Measurements from ENCODE around the gene BABAM1.
"Not testable (repeated sequence)": the region's sequence is repeated elsewhere in the genome, so short reads cannot be mapped to it uniquely, and the experiment has no call there.

Gene BABAM1

DNA sequence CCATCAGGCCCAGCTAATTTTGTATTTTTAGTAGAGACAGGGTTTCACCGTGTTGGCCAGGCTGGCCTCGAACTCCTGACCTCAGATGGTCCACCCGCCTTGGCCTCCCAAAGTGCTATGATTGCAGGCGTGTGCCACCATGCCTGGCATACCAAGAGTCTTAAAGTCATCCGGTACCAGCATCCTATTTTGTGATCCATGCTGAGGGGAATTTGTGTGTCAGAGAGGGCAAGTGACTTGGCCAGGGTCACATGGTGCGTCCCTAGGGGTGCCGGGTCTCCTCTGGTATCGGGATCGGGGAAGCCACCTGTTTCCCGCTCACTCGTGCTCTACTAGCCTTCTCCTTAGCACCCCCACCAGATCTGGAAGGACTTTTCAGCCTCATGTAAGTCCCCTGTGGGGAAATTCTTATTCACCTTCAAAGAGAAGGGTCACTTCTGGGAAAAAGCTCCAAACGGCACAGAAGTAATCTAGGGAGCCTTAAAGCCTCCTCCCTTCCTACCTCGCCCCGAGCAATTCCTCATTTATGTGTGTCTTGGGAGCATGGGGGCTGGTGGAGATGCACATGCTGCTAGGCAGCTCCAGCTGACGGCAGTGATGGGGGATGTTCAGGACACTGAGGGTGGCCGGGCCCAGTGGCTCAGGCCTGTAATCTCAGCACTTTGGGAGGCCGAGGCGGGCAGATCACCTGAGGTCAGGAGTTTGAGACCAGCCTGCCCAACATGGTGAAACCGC is 8.4 kb downstream of the BABAM1 start:
- DNase-seq, result no peak

DNA sequence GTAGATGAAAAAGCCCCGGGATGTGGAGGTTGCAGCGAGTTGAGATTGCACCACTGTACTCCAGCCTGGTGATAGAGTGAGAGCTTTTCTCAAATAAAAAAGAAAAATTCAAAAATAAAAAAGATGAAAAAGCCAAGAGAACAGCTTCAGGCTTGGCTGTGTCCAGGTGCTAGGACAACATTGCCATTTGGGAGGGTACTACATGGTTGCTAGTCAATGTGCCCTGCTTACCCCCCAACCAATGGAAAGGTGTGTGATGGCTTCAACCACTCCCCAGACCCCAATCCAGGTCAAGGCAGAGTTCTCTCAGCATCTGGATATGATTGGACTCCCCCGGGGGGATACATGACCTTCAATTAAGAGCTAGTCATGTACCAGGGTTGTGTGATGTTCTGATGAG is 12.2 kb downstream of the BABAM1 start:
- no peak for DNase-seq

DNA sequence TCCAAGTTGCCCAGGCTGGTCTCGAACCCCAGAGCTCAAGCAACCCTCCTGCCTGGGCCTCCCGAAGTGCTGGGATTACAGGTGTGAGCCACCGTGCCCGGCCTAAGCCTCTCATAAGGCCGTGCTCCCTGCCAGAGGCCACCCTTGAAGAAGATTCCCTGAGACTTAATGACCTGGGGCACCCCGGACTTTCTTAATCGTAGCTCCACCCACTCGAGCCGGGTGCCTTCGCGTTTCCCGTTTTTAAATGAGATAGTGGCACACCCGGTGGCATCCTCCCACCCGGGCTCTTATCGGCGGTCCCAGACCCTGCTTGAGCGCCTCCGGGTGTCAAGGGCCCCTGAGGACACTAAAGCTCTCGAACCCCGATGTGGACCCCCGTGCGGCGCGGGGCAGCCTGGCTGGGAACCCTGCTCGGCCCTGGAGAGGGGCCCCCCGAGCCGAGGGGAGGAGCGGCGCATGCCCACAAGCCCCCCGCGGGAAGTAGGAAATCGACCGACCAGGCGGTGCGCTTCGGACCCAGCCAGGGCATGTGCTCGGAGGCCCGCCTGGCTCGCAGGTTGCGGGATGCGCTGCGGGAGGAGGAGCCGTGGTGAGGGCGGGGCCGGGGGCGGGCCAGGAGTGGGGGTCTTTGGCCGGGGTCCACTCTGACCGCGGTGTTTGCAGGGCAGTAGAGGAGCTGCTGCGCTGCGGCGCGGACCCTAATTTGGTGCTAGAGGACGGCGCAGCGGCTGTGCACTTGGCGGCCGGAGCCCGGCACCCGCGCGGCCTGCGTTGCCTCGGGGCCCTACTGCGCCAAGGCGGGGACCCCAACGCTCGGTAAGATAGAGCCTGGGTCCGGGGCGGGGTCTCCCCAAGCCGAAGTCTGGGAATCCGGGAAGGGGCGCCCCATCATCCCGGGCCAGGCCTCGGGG is 14.4 kb downstream of the BABAM1 start, which contains the start of gene ANKLE1:
Gene ANKLE1, plus strand, starts transcription at position 511 of the 914 bp plus-strand sequence. Its CDS starts 20 bp downstream, at position 531.
- DNase-seq, result peak; percentile 98

DNA sequence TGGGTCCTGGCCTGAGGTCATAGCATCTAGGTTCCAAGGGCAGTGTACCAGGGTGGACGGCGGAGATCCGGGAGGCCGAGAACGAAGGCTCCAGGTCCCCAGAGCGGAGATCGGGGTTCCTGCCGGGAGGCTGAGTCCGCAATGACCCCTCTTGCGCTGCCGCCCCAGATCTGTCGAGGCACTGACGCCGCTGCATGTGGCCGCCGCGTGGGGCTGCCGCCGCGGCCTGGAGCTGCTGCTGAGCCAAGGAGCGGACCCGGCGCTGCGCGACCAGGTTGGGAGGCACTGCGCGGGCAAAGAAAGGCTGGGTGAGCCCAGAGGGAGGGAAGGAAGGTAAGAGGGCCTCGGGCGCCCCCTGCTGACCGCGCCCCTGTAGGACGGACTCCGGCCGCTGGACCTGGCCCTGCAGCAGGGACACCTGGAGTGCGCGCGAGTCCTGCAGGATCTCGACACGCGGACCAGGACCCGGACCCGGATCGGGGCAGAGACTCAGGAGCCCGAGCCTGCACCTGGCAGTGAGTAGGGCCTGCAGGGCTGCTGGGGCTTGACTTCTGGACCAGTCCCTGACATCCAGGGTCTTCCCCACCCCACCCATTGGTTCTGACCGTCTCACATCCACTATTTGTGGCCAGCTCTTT is 15.4 kb downstream of the BABAM1 start:
- peak; percentile 88 for DNase-seq

DNA sequence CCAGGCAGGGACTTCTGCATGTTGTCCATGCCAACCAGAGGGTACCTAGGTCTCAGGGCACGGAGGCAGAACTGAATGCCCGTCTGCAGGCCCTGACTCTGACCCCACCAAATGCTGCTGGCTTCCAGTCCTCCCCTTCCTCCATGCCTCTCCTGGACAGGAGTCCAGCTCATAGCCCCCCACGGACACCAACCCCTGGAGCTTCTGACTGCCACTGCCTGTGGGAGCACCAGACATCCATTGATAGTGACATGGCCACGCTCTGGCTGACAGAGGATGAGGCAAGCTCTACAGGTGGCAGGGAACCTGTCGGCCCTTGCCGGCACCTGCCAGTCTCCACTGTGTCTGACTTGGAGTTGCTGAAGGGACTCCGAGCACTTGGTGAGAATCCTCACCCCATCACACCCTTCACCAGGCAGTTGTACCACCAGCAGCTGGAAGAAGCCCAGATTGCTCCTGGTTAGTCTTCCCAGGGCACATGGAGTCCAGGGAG is 16.3 kb downstream of the BABAM1 start:
- no peak for DNase-seq

DNA sequence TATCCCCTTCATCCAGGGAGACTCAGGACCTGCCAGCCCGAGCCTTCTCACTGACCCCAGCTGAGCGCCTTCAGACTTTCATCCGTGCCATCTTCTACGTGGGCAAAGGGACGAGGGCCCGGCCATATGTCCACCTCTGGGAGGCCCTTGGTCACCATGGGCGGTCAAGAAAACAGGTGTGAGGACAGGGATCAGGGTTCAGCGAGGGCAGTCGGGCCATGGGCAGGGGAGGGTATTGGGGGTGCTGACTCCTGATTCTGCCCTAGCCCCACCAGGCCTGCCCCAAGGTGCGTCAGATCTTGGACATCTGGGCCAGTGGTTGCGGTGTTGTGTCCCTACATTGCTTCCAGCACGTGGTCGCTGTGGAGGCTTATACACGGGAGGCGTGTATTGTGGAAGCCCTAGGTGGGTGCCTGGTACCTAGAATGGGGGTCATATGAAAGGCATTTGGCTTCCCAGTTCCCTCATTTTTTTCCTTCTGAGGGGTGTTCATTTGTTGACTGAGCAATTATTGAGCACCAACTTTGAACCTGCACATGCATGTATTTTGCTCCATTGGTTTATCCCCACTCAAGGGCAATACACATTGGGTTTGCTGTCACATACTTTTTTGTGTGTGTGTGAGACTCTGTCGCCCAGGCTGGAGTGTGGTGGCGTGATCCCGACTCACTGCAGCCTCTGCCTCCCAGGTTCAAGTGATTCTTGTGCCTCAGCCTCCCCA is 18.3 kb downstream of the BABAM1 start:
- no peak for DNase-seq

DNA sequence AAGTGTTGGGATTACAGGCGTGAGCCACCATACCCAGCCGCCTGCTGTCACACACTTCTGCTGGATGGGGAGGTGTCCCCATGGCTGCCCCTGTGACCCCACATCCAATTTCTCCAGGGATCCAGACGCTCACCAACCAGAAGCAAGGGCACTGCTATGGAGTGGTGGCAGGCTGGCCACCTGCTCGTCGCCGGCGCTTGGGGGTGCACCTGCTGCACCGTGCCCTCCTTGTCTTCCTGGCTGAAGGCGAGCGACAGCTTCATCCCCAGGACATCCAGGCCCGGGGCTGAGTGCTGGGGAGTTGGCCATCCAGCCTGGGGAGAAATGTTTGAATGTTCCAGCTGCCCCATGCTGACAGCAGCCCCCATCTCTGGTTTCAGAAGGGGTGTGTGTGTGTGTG is 19.0 kb downstream of the BABAM1 start:
- no peak for DNase-seq

DNA sequence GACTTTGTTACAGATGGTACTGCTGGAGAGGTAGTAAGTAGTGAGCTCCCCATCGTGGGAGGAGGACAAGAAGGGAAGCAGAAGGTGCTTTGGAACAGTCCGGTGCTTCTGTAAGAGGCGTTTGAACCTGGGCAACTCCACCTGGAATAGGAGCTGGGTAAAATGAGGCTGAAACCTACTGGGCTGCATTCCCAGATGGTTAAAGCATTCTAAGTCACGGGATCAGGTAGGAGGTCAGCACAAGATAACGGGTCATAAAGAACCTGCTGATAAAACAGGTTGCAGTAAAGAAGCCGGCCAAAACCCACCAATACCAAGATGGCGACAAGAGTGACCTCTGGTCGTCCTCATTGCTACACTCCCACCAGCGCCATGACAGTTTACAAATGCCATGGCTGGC is 19.5 kb downstream of the BABAM1 start:
- DNase-seq, result no peak

DNA sequence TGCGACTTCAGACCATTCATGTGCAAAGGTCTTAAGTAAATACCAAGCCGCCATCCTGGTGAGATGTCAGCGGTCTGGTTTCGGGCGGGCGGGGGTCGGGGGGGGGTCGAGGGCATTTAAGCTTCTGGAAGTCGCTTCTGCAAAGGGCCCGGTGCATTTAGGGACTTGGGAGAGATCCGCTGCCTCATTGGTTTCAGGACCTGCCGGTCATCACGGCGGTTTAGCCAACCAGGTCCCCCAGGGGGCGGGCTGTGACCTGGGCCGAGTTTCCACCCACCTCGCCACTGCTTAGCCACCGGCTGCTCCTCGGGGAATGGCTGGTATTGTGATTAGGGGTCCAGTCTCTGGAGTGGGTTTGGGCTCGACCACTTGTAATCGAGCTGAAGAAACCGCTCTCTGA is 22.2 kb downstream of the BABAM1 start:
- DNase-seq, result peak; percentile 90

DNA sequence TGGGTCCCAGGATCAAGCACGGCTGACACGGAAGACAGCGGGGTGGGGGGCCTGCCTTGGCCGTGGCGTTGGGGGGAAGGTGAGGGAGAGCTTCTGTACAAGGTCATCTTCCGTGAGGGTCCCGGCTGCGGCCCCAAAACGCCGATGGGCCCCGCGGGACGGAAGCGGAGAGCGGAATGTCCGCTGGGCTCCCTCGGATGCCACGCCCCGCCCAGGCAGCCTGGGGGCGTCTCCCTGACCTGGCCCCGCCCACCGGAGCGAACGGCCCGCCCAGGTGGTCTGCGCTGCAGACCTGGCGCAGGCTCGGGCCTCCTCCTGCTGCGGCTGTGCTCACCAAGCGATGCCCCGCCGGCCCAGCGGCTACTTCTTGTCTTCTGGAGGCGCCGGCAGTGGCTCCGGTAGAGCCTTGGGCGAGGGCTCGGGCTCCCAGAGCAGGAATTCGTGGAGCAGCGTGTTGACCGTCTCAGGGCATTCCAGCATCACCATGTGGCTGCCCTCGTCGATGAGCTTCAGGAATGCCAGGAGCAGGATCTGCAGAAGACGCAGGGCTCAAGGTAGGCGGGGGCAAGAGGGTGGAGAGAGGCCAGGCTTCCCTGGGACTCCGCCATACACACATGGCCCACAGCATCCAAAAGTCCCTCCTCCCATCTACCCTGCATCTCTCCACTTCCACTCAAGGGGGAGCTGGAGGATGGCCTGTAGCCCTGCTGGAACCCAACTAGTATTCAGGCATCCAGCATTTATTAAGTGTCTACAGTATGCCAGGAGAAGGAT is 25.2 kb downstream of the BABAM1 start:
- DNase-seq, result peak; percentile 95

DNA sequence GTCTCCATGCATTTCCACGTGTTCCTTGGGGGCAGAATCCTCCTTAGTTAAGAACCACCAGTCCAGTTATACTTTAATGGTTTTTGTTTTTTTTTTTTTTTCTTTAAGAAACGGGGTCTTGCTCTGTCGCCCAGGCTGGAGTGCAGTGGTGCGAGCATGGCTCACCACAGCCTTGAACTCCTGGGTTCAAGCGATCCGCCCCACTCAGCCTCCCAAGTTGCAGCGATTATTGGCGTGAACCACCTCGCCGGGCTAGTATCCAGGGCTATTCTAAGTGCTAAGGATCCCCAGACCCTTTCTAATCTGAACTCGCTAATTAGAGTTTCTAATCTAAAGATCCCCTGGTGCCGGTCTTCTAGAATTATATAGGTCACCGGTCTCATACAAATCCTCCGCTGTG is 26.4 kb downstream of the BABAM1 start:
- DNase-seq, result no peak

DNA sequence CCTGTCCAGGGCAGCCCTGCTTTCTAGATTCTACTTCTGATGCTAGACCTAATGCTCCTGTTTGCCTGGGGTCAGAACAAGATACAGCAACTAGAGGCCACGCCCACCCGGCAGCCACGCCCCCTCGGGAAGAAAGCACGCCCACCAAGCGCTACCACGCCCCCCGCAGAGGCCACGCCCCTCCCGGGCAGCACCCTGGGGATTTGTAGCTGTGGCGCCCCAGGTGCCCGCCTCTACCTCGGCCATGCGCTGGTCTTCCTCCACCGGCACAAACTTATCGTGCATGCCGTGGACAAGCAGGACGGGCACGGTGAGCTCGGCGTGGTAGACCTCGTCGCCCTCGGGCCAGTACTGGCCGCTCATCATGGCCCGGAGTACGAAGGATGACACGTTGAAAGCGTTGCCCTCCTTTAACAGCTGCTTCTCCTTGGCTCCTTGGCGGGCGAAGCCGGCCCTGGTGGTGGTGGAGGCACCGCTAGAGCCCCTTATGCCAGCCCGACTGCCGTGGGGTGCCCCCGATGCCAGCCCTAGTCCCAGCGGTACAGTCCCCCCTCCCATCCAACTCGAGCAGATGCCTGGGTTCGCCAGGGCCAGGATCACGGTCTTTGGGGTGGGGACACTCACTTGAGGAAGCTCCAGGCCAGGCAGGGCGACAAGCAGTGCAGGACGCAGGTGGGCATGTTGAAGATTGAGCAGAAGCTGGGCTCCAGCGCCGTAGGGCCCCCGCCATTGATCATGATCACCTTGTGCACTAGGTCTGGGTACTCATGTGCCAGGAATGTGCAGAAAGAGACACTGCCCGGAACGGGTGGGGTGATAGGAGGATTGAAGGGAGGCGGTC is 27.0 kb downstream of the BABAM1 start:
- peak; percentile 53 for DNase-seq

DNA sequence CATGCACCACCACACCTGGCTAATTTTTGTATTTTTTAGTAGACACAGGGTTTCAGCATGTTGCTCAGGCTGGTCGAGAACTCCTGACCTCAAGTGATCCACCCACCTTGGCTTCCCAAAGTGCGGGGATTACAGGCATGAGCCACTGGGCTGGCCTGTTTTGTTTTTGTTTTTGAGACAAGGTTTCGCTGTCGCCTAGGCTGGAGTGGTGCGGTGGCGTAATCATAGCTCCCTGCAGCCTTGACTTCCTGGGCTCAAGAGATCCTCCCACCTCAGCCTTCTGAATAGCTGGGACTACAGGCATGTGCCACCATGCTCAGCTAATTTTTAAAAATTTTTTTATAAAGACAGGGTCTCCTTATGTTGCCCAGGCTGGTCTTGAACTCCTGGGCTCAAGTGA is 28.3 kb downstream of the BABAM1 start:
- not testable (repeated sequence) for DNase-seq

DNA sequence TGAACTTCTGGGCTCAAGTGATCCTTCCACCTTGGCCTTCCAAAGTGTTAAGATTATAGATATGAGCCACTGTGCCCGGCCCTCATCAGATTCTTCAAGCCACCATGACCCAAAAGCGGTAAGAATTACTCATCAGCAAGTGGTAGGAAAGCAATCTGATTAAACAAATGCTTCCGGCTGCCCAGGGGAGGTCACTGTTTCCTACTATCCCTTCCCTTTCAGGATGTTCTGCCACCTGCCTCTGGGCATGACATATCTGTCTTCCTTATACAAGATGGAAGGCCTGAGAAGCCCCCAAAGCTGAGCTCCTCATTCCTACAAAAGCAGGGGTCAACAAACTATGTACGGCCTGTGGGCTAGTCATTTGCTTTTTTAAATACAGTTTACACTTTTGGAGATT is 29.0 kb downstream of the BABAM1 start:
- peak; percentile 55 for DNase-seq

DNA sequence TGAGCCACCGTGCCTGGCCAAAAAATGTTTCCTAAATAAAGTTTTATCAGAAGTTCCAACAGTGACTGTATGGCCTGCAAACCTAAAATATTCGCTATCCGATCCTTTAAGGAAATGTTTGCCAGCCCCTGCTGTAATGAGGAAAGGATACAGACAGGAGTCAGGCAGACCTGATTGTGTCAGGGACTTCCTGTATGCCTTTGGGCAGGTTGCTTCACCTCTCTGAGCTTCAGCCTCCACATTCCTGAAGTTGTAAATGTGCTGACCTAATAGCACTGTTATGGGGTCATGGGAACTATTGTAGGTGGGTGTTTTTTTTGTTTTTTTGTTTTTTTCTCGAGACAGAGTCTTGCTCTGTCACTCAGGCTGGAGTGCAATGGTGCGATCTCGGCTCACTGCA is 29.7 kb downstream of the BABAM1 start:
- DNase-seq, result no peak

DNA sequence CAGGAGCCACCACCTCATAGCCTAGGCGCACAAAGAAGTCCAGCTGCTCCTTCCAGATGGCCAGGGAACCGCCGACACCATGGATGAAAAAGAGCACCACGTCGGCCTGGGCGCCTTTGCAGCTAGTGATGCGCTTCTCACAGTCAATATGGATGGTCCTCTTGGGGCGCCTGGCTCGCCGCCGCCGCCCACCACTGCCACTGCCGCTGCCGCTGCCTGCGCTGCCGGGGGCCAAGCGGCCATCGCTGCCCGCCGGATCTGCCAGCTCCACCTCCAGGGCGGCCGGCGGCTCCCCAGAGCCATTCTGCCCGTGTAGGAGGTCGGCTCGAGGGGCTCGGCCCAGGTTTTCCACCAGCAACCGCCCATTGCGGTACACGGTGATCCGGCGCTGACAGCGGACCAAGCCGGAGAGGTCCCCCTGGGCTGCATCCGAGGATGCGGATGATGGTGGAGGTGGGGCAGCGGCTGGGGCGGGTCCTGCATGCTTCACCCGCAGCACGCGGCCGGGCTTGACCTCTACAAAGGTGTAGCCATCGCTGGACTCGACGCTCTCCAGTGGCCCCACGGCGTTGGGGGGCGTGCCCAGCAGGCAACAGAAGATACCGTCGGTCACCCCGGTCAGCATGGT is 33.9 kb downstream of the BABAM1 start:
- no peak for DNase-seq

DNA sequence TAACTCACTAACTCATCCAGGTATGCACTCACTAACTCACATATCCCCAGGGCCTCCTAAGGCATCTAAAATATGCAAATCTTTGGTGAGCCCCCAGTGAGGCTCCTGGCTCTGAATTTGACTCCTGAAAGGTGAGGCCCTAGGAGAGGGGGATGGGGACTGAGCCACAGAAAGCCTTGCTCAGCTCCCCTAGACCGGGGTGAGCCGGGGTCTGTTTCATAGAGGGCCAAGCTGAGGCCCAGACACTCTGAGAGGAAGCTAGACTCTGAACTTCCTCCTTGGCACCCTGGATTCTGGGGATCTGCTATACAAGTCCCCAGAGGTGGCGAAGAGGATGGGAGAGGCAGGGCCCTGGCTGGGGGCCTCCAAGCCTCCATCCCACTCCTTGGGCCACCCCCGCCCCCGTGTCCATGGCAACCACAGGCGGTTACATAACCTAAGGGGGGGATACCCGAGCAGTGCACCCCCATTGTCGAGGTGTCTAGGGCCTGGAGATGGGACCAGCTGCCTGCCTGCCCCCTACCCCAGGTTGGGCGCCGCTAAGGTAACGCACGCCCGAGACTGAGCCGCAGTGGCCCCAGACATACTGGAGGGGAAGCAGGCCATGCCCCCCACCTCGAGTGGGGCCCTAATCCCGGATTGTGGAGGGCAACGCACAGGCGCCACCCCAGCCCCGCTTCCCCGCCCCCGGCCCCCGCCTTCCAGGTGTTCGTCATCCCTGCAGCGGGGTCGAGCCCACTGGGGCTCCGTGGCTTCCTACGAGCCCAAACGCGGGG is 35.3 kb downstream of the BABAM1 start:
- DNase-seq, result no peak

DNA sequence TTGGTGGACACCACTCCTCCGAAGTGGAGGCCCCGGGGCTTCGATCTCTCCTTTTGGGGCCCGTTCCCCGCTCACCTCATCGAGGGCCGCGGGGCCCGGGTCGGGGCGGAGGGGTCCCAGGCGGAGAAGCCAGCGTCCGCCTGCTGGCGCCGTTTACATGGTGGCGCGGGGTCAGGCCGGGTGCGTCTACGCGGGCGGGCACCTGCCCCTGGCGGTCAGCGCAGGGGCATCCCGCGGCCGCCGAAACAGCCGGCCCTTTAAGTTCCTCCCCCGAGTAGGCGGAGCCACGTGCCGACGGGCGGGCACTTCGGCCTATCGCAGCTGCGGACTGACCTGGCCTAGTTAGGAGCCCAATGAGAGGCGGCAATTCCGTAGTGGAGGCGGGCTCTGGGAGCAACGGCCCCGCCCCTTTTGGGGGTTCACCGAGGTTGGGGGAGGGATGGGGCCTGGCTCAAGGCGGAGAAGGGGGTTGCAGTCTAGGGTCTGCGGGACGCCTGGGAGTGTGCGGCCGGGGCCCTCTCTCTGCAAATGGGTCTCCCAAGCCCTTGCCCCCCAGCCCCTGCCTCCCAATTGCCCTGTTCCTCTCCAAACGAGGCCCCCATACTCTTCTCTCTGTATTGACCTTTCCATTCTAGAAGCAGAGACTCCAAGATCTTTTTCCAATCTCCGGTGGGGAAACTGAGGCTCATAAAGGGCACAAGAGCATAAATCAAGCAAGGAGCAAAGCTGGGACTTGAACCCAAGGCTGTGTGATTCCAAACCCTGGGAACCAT is 36.1 kb downstream of the BABAM1 start, which contains the start of gene ABHD8:
Gene ABHD8, minus strand, starts transcription at position 259 of the 773 bp plus-strand sequence. CDS start 1,809 bp downstream, outside the sequence.
- DNase-seq, result peak; percentile 95

DNA sequence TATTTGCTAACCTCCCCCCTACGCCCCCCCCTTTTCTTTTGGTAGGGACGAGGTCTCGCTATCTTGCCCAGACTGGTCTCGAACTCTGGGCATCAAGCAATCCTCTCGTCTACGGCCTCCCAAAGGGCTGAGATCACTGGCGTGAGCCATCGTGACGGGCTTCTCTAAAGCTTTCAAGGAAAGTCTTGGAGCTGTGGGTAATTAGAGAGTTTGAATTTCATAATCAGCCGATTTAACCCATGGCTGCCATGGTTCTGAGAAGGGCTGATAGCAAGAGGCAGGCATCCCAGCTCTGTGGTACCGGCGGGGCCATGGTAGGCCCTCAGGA is 36.7 kb downstream of the BABAM1 start:
- DNase-seq, result no peak
